HT-29 (cell line): ENCODE results near the gene RPS6KA6. TPM values are rescaled to one million over a fixed set of nuclear protein-coding genes. Genes with fewer than 3 reads are reported as not detected.

ENCODE experiments used
- DNase-seq: peaks from one replicate; pipeline ENCODE4 v3.0.0-alpha.2; 2015; ENCODE audit warnings: low spot score
- total RNA-seq: library from RNA; depleted of rRNA; stranded (reverse); fragments of >200 nt; shearing (Covaris generic); gene quantifications from 2 replicates; pipeline ENCODE4 v1.2.3, GENCODE V29; 2014

RPS6KA6 gene
- total RNA-seq, 1 experiment from 2014 or later = 0.61 TPM

- no peak for DNase-seq
These were observed 22.3 kb downstream of the RPS6KA6 start for GRCh38 chrX:84165711-84166110.

GRCh38 chrX:84162401-84162800 is 25.6 kb downstream of the RPS6KA6 start:
- DNase-seq = no peak

GRCh38 chrX:84161641-84162040 is 26.4 kb downstream of the RPS6KA6 start:
- DNase-seq = no peak

GRCh38 chrX:84160736-84161135 is 27.3 kb downstream of the RPS6KA6 start:
- no peak for DNase-seq

- no peak for DNase-seq
These were observed 31.2 kb downstream of the RPS6KA6 start for GRCh38 chrX:84156821-84157220.

- DNase-seq = no peak
These were observed 32.1 kb downstream of the RPS6KA6 start for GRCh38 chrX:84155938-84156337.

- DNase-seq = no peak
These were observed 34.5 kb downstream of the RPS6KA6 start for GRCh38 chrX:84153538-84153937.

- no peak for DNase-seq
These were observed 43.0 kb downstream of the RPS6KA6 start for GRCh38 chrX:84144991-84145390.

GRCh38 chrX:84144281-84144680 is 43.7 kb downstream of the RPS6KA6 start:
- no peak for DNase-seq

- DNase-seq = no peak
These were observed 55.0 kb downstream of the RPS6KA6 start for GRCh38 chrX:84133023-84133422.

GRCh38 chrX:84123585-84123984 is 64.4 kb downstream of the RPS6KA6 start:
- no peak for DNase-seq

GRCh38 chrX:84118769-84119168 is 69.2 kb downstream of the RPS6KA6 start:
- DNase-seq = peak; percentile 90

GRCh38 chrX:84118315-84118714 is 69.7 kb downstream of the RPS6KA6 start:
- peak; percentile 72 for DNase-seq

GRCh38 chrX:84108584-84108983 is 79.4 kb downstream of the RPS6KA6 start:
- no peak for DNase-seq

- DNase-seq = no peak
These were observed 88.9 kb downstream of the RPS6KA6 start for GRCh38 chrX:84099120-84099519.

GRCh38 chrX:84079479-84080197 is 108.4 kb downstream of the RPS6KA6 start:
- peak; percentile 45 for DNase-seq

- DNase-seq = no peak
These were observed 109.0 kb downstream of the RPS6KA6 start for GRCh38 chrX:84078991-84079390.

- DNase-seq = no peak
These were observed 123.2 kb downstream of the RPS6KA6 start for GRCh38 chrX:84064814-84065213.

GRCh38 chrX:84064164-84064563 is 123.8 kb downstream of the RPS6KA6 start:
- DNase-seq = no peak

- peak; percentile 6 for DNase-seq
These were observed 140.7 kb downstream of the RPS6KA6 start for GRCh38 chrX:84047339-84047738.

- peak; percentile 65 for DNase-seq
These were observed 141.5 kb downstream of the RPS6KA6 start for GRCh38 chrX:84046403-84046984.

- no peak for DNase-seq
These were observed 143.9 kb downstream of the RPS6KA6 start for GRCh38 chrX:84044051-84044450.
